Immature natural killer cell (primary cell): ENCODE results near the gene MIPOL1. TPM values are rescaled to one million over a fixed set of nuclear protein-coding genes. Genes with fewer than 3 reads are reported as not detected.
"Not testable (repeated sequence)": the region's sequence is repeated elsewhere in the genome, so short reads cannot be mapped to it uniquely, and the experiment has no call there.

ENCODE experiments used
- DNase-seq, 3 donors: peaks; one replicate each; pipeline ENCODE4 v3.0.0; 2022; ENCODE audit warnings: mixed read lengths in 1 of 3
- H3K27ac Mint-ChIP-seq, 6 donors: one replicate each; pipeline ENCODE4 v1.8.0; 2020; ENCODE audit warnings: mixed read lengths in 6 of 6, mild to moderate bottlenecking in 5 of 6, inconsistent platforms in 4 of 6, moderate library complexity in 3 of 6
- H3K27me3 Mint-ChIP-seq, 3 donors: one replicate each; pipeline ENCODE4 v1.8.0; 2020 to 2021; ENCODE audit warnings: low read depth in 3 of 3, mild to moderate bottlenecking in 3 of 3, mixed read lengths in 3 of 3, moderate library complexity in 3 of 3, inconsistent platforms in 1 of 3
- H3K36me3 Mint-ChIP-seq, 3 donors: one replicate each; pipeline ENCODE4 v1.8.0; 2020; ENCODE audit warnings: mixed read lengths in 3 of 3, inconsistent platforms in 2 of 3, mild to moderate bottlenecking in 2 of 3
- H3K4me1 Mint-ChIP-seq, 2 donors: one replicate each; pipeline ENCODE4 v1.8.0; 2020; ENCODE audit warnings: inconsistent platforms in 2 of 2, mild to moderate bottlenecking in 2 of 2, mixed read lengths in 2 of 2, moderate library complexity in 1 of 2
- H3K4me3 Mint-ChIP-seq, 5 donors: one replicate each; pipeline ENCODE4 v1.8.0; 2020; ENCODE audit warnings: mild to moderate bottlenecking in 5 of 5, mixed read lengths in 5 of 5, inconsistent platforms in 3 of 5, moderate library complexity in 3 of 5
- H3K9me3 Mint-ChIP-seq, 6 donors: one replicate each; pipeline ENCODE4 v1.8.0; 2020; ENCODE audit warnings: mild to moderate bottlenecking in 6 of 6, mixed read lengths in 6 of 6, inconsistent platforms in 4 of 6, moderate library complexity in 3 of 6
- polyA plus RNA-seq, 3 donors: library from polyadenylated mRNA; unstranded; fragments of 300-500 nt; fragmentation: Illumina TruSeq; gene quantifications; one replicate each; pipeline ENCODE4 v1.2.3, GENCODE V29; 2021

Gene MIPOL1
- polyA plus RNA-seq, 3 donors from 2014 or later, result not detected

GRCh38 chr14:37198273-37198598 is 499 bp downstream of the MIPOL1 start:
- DNase-seq, result no peak
- Mint-ChIP-seq H3K27me3 (peaks cover 0 to 2% (median 2%) of the 10 kb centered on the region in 3 donors), H3K27ac (no peak overlapping the region), H3K9me3 (peaks cover 2 to 36% (median 8%) of the 10 kb centered on the region in 6 donors), H3K4me1 (peaks cover 0 to 8% of the 10 kb centered on the region in 2 donors), H3K4me3 (peak overlapping the region in 4 of 5 donors; percentile 18 to 70 (median 40)), H3K36me3 (no peaks in the 10 kb centered on the region)

- H3K27ac Mint-ChIP-seq, result no peak overlapping the region
- no peak overlapping the region for H3K4me3 Mint-ChIP-seq
- no peak for DNase-seq
- peaks cover 0 to 2% (median 2%) of the 10 kb centered on the region in 3 donors for H3K27me3 Mint-ChIP-seq
- H3K9me3 Mint-ChIP-seq, result peaks cover 2 to 35% (median 8%) of the 10 kb centered on the region in 6 donors
- peaks cover 0 to 8% of the 10 kb centered on the region in 2 donors for H3K4me1 Mint-ChIP-seq
- H3K36me3 Mint-ChIP-seq, result no peaks in the 10 kb centered on the region
Measured at GRCh38 chr14:37198907-37199306, 1.2 kb downstream of the MIPOL1 start.

- Mint-ChIP-seq H3K27ac (no peak overlapping the region), H3K27me3 (peaks cover 0 to 5% (median 2%) of the 10 kb centered on the region in 3 donors), H3K4me3 (no peak overlapping the region), H3K9me3 (peaks cover 3 to 33% (median 13%) of the 10 kb centered on the region in 6 donors), H3K4me1 (peaks cover 0 to 8% of the 10 kb centered on the region in 2 donors), H3K36me3 (peaks cover 0 to 4% (median 0%) of the 10 kb centered on the region in 3 donors)
- no peak for DNase-seq
Measured at GRCh38 chr14:37201724-37202123, 4.0 kb downstream of the MIPOL1 start.

- Mint-ChIP-seq H3K4me3 (no peak overlapping the region), H3K9me3 (peaks cover 3 to 37% (median 16%) of the 10 kb centered on the region in 6 donors), H3K27me3 (peaks cover 0 to 4% (median 2%) of the 10 kb centered on the region in 3 donors), H3K27ac (no peak overlapping the region), H3K36me3 (peaks cover 0 to 4% (median 0%) of the 10 kb centered on the region in 3 donors), H3K4me1 (peaks cover 0 to 4% of the 10 kb centered on the region in 2 donors)
- DNase-seq, result no peak
Measured at GRCh38 chr14:37202265-37202664, 4.5 kb downstream of the MIPOL1 start.

- Mint-ChIP-seq H3K27me3 (peaks cover 0 to 3% (median 2%) of the 10 kb centered on the region in 3 donors), H3K36me3 (peaks cover 0 to 4% (median 0%) of the 10 kb centered on the region in 3 donors), H3K9me3 (peaks cover 3 to 38% (median 17%) of the 10 kb centered on the region in 6 donors), H3K27ac (no peak overlapping the region), H3K4me3 (no peak overlapping the region), H3K4me1 (no peaks in the 10 kb centered on the region)
- no peak for DNase-seq
Measured at GRCh38 chr14:37202812-37203211, 5.1 kb downstream of the MIPOL1 start.

- Mint-ChIP-seq H3K4me3 (no peak overlapping the region), H3K9me3 (peaks cover 3 to 33% (median 17%) of the 10 kb centered on the region in 6 donors), H3K27me3 (peaks cover 0 to 3% (median 2%) of the 10 kb centered on the region in 3 donors), H3K36me3 (peaks cover 0 to 4% (median 0%) of the 10 kb centered on the region in 3 donors), H3K27ac (no peak overlapping the region), H3K4me1 (no peaks in the 10 kb centered on the region)
- no peak for DNase-seq
Measured at GRCh38 chr14:37203423-37203822, 5.7 kb downstream of the MIPOL1 start.

GRCh38 chr14:37205623-37206605 is 8.2 kb downstream of the MIPOL1 start:
- H3K4me3 Mint-ChIP-seq, DNase-seq, H3K27me3 Mint-ChIP-seq, H3K36me3 Mint-ChIP-seq, H3K27ac Mint-ChIP-seq, H3K4me1 Mint-ChIP-seq: not testable (repeated sequence)
- H3K9me3 Mint-ChIP-seq, result peaks cover 10 to 39% (median 25%) of the 10 kb centered on the region in 6 donors

GRCh38 chr14:37209617-37210016 is 11.9 kb downstream of the MIPOL1 start:
- H3K27ac Mint-ChIP-seq, H3K36me3 Mint-ChIP-seq, H3K4me1 Mint-ChIP-seq, H3K27me3 Mint-ChIP-seq, DNase-seq, H3K4me3 Mint-ChIP-seq: not testable (repeated sequence)
- H3K9me3 Mint-ChIP-seq, result peaks cover 12 to 51% (median 34%) of the 10 kb centered on the region in 6 donors

GRCh38 chr14:37210448-37210847 is 12.7 kb downstream of the MIPOL1 start:
- H3K36me3 Mint-ChIP-seq, result no peaks in the 10 kb centered on the region
- H3K4me3 Mint-ChIP-seq, result no peak overlapping the region
- no peak for DNase-seq
- no peak overlapping the region for H3K27ac Mint-ChIP-seq
- H3K4me1 Mint-ChIP-seq, result no peaks in the 10 kb centered on the region
- peaks cover 0 to 5% (median 0%) of the 10 kb centered on the region in 3 donors for H3K27me3 Mint-ChIP-seq
- H3K9me3 Mint-ChIP-seq, result peaks cover 11 to 52% (median 36%) of the 10 kb centered on the region in 6 donors

GRCh38 chr14:37213016-37213415 is 15.3 kb downstream of the MIPOL1 start:
- Mint-ChIP-seq H3K4me3 (no peak overlapping the region), H3K4me1 (no peaks in the 10 kb centered on the region), H3K9me3 (peaks cover 11 to 65% (median 31%) of the 10 kb centered on the region in 6 donors), H3K27ac (no peak overlapping the region), H3K36me3 (no peaks in the 10 kb centered on the region), H3K27me3 (peaks cover 0 to 4% (median 0%) of the 10 kb centered on the region in 3 donors)
- DNase-seq, result no peak

GRCh38 chr14:37215345-37215744 is 17.6 kb downstream of the MIPOL1 start:
- no peaks in the 10 kb centered on the region for H3K4me1 Mint-ChIP-seq
- DNase-seq, result no peak
- H3K4me3 Mint-ChIP-seq, result no peak overlapping the region
- no peaks in the 10 kb centered on the region for H3K36me3 Mint-ChIP-seq
- H3K9me3 Mint-ChIP-seq, result peaks cover 10 to 59% (median 27%) of the 10 kb centered on the region in 6 donors
- H3K27ac Mint-ChIP-seq, result no peak overlapping the region
- H3K27me3 Mint-ChIP-seq, result peaks cover 0 to 4% (median 0%) of the 10 kb centered on the region in 3 donors

- H3K4me3 Mint-ChIP-seq, result no peak overlapping the region
Measured at GRCh38 chr14:37221073-37221472, 23.3 kb downstream of the MIPOL1 start.

GRCh38 chr14:37223947-37224474 is 26.3 kb downstream of the MIPOL1 start:
- Mint-ChIP-seq H3K4me3 (no peak overlapping the region), H3K27me3 (no peaks in the 10 kb centered on the region), H3K27ac (no peak overlapping the region), H3K36me3 (no peaks in the 10 kb centered on the region), H3K9me3 (peaks cover 12 to 35% (median 19%) of the 10 kb centered on the region in 6 donors), H3K4me1 (no peaks in the 10 kb centered on the region)
- DNase-seq, result no peak

More at GRCh38 chr14:37221073-37221472, 23.3 kb downstream of the MIPOL1 start:
- Mint-ChIP-seq H3K27ac (no peak overlapping the region), H3K9me3 (peaks cover 16 to 51% (median 19%) of the 10 kb centered on the region in 6 donors), H3K4me1 (no peaks in the 10 kb centered on the region), H3K27me3 (peaks cover 0 to 2% (median 0%) of the 10 kb centered on the region in 3 donors), H3K36me3 (no peaks in the 10 kb centered on the region)
- DNase-seq, result no peak

- H3K36me3 Mint-ChIP-seq, H3K4me3 Mint-ChIP-seq: not testable (repeated sequence)
Measured at GRCh38 chr14:37225668-37226067, 27.9 kb downstream of the MIPOL1 start.

More at GRCh38 chr14:37225668-37226067, 27.9 kb downstream of the MIPOL1 start:
- peaks cover 13 to 35% (median 19%) of the 10 kb centered on the region in 6 donors for H3K9me3 Mint-ChIP-seq
- H3K4me1 Mint-ChIP-seq, H3K27ac Mint-ChIP-seq, DNase-seq, H3K27me3 Mint-ChIP-seq: not testable (repeated sequence)
